B cell (primary cell): ENCODE results near the gene KBTBD12. TPM values are rescaled to one million over a fixed set of nuclear protein-coding genes. Genes with fewer than 3 reads are reported as not detected.

Experiments
- ATAC-seq: fragments of 200-7000 bp; cut with Tn5 transposase; one replicate; pipeline ENCODE4 v1.10.0; 2021; ENCODE audit warnings: low read depth, mild to moderate bottlenecking, moderate number of reproducible peaks, moderate library complexity
- CTCF ChIA-PET: fragments of 350-600 bp; sonication (Branson Sonifier 250); formaldehyde crosslinking; loops from one replicate; lab custom pipeline; 2021; ENCODE audit warnings: antibody characterized with exemption, inconsistent platforms; lab: Charles Lee
- POLR2A ChIA-PET: fragments of 350-600 bp; sonication (Branson Sonifier 250); formaldehyde crosslinking; loops from one replicate; lab custom pipeline; 2021; ENCODE audit warnings: antibody characterized with exemption; lab: Charles Lee
- DNase-seq: peaks from one replicate; pipeline ENCODE4 v3.0.0; 2013
- H2AFZ ChIP-seq: 2 replicates; pipeline ENCODE4 v1.6.1; 2012; ENCODE audit warnings: mild to moderate bottlenecking, low read depth, low read length; ENCODE audit not compliant: insufficient read depth, poor library complexity, severe bottlenecking
- H3K27ac ChIP-seq, 2 donors: 1 replicate in 1 of 2; 2 replicates in 1 of 2; pipeline ENCODE4 v1.5.1; 2012 to 2013; ENCODE audit warnings: low read length in 2 of 2, mild to moderate bottlenecking in 2 of 2, moderate library complexity in 1 of 2
- H3K27me3 ChIP-seq, 4 experiments: fragments of 200-600 bp in 1 of 4; sonication (generic) in 1 of 4; replicated peaks in 1 of 4; 1 replicate in 2 of 4; 2 replicates in 2 of 4; pipeline versions ENCODE4 v1.6.1 to v1.7.0; 2013 to 2016; ENCODE audit warnings: low read length in 3 of 4, mild to moderate bottlenecking in 2 of 4, mixed read lengths in 1 of 4, moderate library complexity in 1 of 4; ENCODE audit not compliant: insufficient read depth in 4 of 4, control insufficient read depth in 3 of 4; ENCODE audit errors: control extremely low read depth in 1 of 4
- H3K36me3 ChIP-seq, 2 experiments: replicated peaks in 1 of 2; 1 replicate in 1 of 2; 2 replicates in 1 of 2; pipeline versions ENCODE4 v1.6.1 to v1.7.1; 2013; ENCODE audit warnings: low read length in 1 of 2; ENCODE audit not compliant: insufficient read depth in 2 of 2, control insufficient read depth in 1 of 2; ENCODE audit errors: control extremely low read depth in 1 of 2, extremely low read depth in 1 of 2
- H3K4me1 ChIP-seq, 2 donors: fragments of 200-600 bp in 1 of 2; sonication (generic) in 1 of 2; 1 replicate in 1 of 2; 2 replicates in 1 of 2; pipeline versions ENCODE4 v1.5.1 to v1.6.1; 2013 to 2017; ENCODE audit warnings: low read length in 2 of 2; ENCODE audit not compliant: control insufficient read depth in 2 of 2, insufficient read depth in 2 of 2
- H3K4me2 ChIP-seq: replicated peaks from 2 replicates; pipeline ENCODE3; 2012; ENCODE audit warnings: mild to moderate bottlenecking, low read depth, low read length; ENCODE audit not compliant: poor library complexity, severe bottlenecking
- H3K4me3 ChIP-seq, 5 experiments: fragments of 200-600 bp in 1 of 5; sonication (generic) in 1 of 5; 1 replicate in 3 of 5; 2 replicates in 2 of 5; pipeline versions ENCODE4 v1.5.1 to v1.7.0; 2011 to 2016; ENCODE audit warnings: low read length in 4 of 5, mild to moderate bottlenecking in 4 of 5, low read depth in 2 of 5, control low read depth in 1 of 5, moderate library complexity in 1 of 5; ENCODE audit not compliant: insufficient read depth in 1 of 5; ENCODE audit errors: control extremely low read depth in 1 of 5, extremely low read depth in 1 of 5
- H3K79me2 ChIP-seq: fragments of 200-600 bp; sonication (generic); one replicate; pipeline ENCODE4 v1.6.0; 2016; ENCODE audit warnings: low read length; ENCODE audit not compliant: control insufficient read depth, insufficient read depth
- H3K9ac ChIP-seq: fragments of 200-600 bp; sonication (generic); 2 replicates; pipeline ENCODE4 v1.6.1; 2017; ENCODE audit warnings: mild to moderate bottlenecking, low read length, moderate library complexity
- H3K9me3 ChIP-seq, 3 donors: one replicate each; pipeline versions ENCODE4 v1.6.1 to v1.7.1; 2013; ENCODE audit warnings: low read length in 2 of 3; ENCODE audit not compliant: control insufficient read depth in 2 of 3, insufficient read depth in 1 of 3; ENCODE audit errors: control extremely low read depth in 1 of 3
- H4K20me1 ChIP-seq: 2 replicates; pipeline ENCODE4 v1.6.0; 2012; ENCODE audit warnings: mild to moderate bottlenecking, low read length; ENCODE audit not compliant: insufficient read depth, control insufficient read depth, poor library complexity, severe bottlenecking
- H3K27ac Mint-ChIP-seq: one replicate; pipeline ENCODE4 v1.8.0; 2021; ENCODE audit warnings: mixed read lengths
- H3K27me3 Mint-ChIP-seq: one replicate; pipeline ENCODE4 v1.8.0; 2021; ENCODE audit warnings: mixed read lengths
- H3K4me1 Mint-ChIP-seq: one replicate; pipeline ENCODE4 v1.8.0; 2021; ENCODE audit warnings: mixed read lengths
- H3K4me3 Mint-ChIP-seq: one replicate; pipeline ENCODE4 v1.8.0; 2021; ENCODE audit warnings: mixed read lengths
- H3K9me3 Mint-ChIP-seq: one replicate; pipeline ENCODE4 v1.8.0; 2022; ENCODE audit warnings: mixed read lengths; ENCODE audit not compliant: insufficient read depth
- EZH2 ChIP-seq: IDR thresholded peaks from 2 replicates; pipeline ENCODE4 v1.6.1; 2012; ENCODE audit warnings: borderline replicate concordance, low read depth, mild to moderate bottlenecking, moderate library complexity, low read length; ENCODE audit not compliant: insufficient read depth, poor library complexity, severe bottlenecking
- WGBS: methylation state at CpG from one replicate; pipeline ENCODE4 v1.1.5; 2013; ENCODE audit warnings: missing lambda C conversion rate; ENCODE audit not compliant: insufficient coverage; 5-methylcytosine and 5-hydroxymethylcytosine counted together
- intact Hi-C: fragments of 100-400 bp; cut with micrococcal nuclease; formaldehyde crosslinking; loops from one replicate; pipeline ENCODE4 v1.10.0; 2022
- polyA plus RNA-seq: library from polyadenylated mRNA; depleted of rRNA; stranded (reverse); fragments of >200 nt; gene quantifications from 2 replicates; pipeline ENCODE4 v1.2.3, GENCODE V29; 2012
- total RNA-seq, 2 donors: library from RNA; stranded (reverse); fragments of 120-200 nt in 1 of 2; gene quantifications; 1 replicate in 1 of 2; 2 replicates in 1 of 2; pipeline versions ENCODE4 v1.2.3 to v1.2.4, GENCODE V29; 2013 to 2022
- TF ChIP-seq, protein P1 (sequence below): fragments of 200-600 bp; IDR thresholded peaks from one replicate; pipeline ENCODE4 v1.8.0; 2022; ENCODE audit warnings: antibody characterized with exemption, mild to moderate bottlenecking

The KBTBD12 gene
- total and polyA plus RNA-seq, 2 donors (not counting 1 experiment from before 2014, with no cell fraction given): 0.22 TPM; not detected in 1

GRCh38 chr3:127902486-127902885, 12.5 kb upstream of the KBTBD12 start:
- ATAC-seq (no peak), DNase-seq (no peak)
- H4K20me1 ChIP-seq: no peaks in the 10 kb centered on the region
- Mint-ChIP-seq H3K4me3 (no peak overlapping the region), H3K4me1 (peaks cover 7% of the 10 kb centered on the region), H3K27ac (no peak overlapping the region), H3K27me3 (peaks cover 16% of the 10 kb centered on the region), H3K9me3 (peaks cover 2% of the 10 kb centered on the region)
- peaks cover 0 to 10% of the 10 kb centered on the region in 2 donors for H3K4me1 ChIP-seq
- TF ChIP-seq EZH2: no peak
- TF ChIP-seq, protein P1, sequence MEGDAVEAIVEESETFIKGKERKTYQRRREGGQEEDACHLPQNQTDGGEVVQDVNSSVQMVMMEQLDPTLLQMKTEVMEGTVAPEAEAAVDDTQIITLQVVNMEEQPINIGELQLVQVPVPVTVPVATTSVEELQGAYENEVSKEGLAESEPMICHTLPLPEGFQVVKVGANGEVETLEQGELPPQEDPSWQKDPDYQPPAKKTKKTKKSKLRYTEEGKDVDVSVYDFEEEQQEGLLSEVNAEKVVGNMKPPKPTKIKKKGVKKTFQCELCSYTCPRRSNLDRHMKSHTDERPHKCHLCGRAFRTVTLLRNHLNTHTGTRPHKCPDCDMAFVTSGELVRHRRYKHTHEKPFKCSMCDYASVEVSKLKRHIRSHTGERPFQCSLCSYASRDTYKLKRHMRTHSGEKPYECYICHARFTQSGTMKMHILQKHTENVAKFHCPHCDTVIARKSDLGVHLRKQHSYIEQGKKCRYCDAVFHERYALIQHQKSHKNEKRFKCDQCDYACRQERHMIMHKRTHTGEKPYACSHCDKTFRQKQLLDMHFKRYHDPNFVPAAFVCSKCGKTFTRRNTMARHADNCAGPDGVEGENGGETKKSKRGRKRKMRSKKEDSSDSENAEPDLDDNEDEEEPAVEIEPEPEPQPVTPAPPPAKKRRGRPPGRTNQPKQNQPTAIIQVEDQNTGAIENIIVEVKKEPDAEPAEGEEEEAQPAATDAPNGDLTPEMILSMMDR: no peak
- H2AFZ ChIP-seq: no peak overlapping the region
- H3K9me3 ChIP-seq: peaks cover 0 to 6% (median 3%) of the 10 kb centered on the region in 3 donors
- H3K79me2 ChIP-seq: no peaks in the 10 kb centered on the region
- ChIA-PET POLR2A (no interaction called here), CTCF (interaction anchor here (1.2 kb wide), 1 partner anchor 8 kb away, joined by 3 read pairs; no protein-coding TSS in a partner anchor)
- H3K27me3 ChIP-seq: peaks cover 0 to 4% (median 0%) of the 10 kb centered on the region in 4 experiments
- no peak overlapping the region for H3K4me2 ChIP-seq
- H3K36me3 ChIP-seq: no peaks in the 10 kb centered on the region
- no peak overlapping the region for H3K4me3 ChIP-seq
- 82% methylated on average over 4 of the region's 6 CpGs for WGBS
- H3K9ac ChIP-seq: no peak overlapping the region
- intact Hi-C loops: no loop called here
- no peak overlapping the region for H3K27ac ChIP-seq

- CTCF ChIA-PET: no interaction called here
- no peaks in the 10 kb centered on the region for H4K20me1 ChIP-seq
- H3K9ac ChIP-seq: no peak overlapping the region
- WGBS: 90% methylated on average over 5 of the region's 6 CpGs
- DNase-seq: no peak
- no peak for TF ChIP-seq EZH2
- TF ChIP-seq, protein P1: no peak
- H3K27ac Mint-ChIP-seq: no peak overlapping the region
- H3K36me3 ChIP-seq: no peaks in the 10 kb centered on the region
- H3K4me3 Mint-ChIP-seq: no peak overlapping the region
- H3K9me3 ChIP-seq: peaks cover 0 to 12% (median 3%) of the 10 kb centered on the region in 3 donors
- H3K4me2 ChIP-seq: no peak overlapping the region
- H3K4me1 Mint-ChIP-seq: peaks cover 13% of the 10 kb centered on the region
- H3K27me3 ChIP-seq: peaks cover 0 to 4% (median 0%) of the 10 kb centered on the region in 4 experiments
- no peak for ATAC-seq
- no peak overlapping the region for H3K27ac ChIP-seq
- H2AFZ ChIP-seq: no peak overlapping the region
- H3K9me3 Mint-ChIP-seq: peaks cover 5% of the 10 kb centered on the region
- intact Hi-C loops: no loop called here
- peaks cover 0 to 10% of the 10 kb centered on the region in 2 donors for H3K4me1 ChIP-seq
- POLR2A ChIA-PET: no interaction called here
- H3K27me3 Mint-ChIP-seq: peaks cover 16% of the 10 kb centered on the region
- no peaks in the 10 kb centered on the region for H3K79me2 ChIP-seq
- no peak overlapping the region for H3K4me3 ChIP-seq
These were observed 11.2 kb upstream of the KBTBD12 start for GRCh38 chr3:127903611-127904375.
